C4-2B (cell line): Measurements from ENCODE around the gene ZSCAN23.

Experiments used
- CTCF ChIP-seq: fragments of 450-650 bp; conservative IDR thresholded peaks from 2 replicates; pipeline ENCODE4 v1.5.1; 2017; ENCODE audit warnings: mild to moderate bottlenecking
- ZFX ChIP-seq: fragments of 450-650 bp; IDR thresholded peaks from 2 replicates; pipeline ENCODE4 v1.6.1; 2017

GRCh38 chr6:28410767-28411166, 32.5 kb downstream of the ZSCAN23 start:
- TF ChIP-seq CTCF (no peak), ZFX (no peak)
